Activated naive CD4-positive, alpha-beta T cell (primary cell): ENCODE data around the gene BSX.

ENCODE experiments used
- DNase-seq, 4 experiments: peaks; one replicate each; lab custom pipeline; 2025; lab: John Stamatoyannopoulos, UW

The BSX gene

GRCh38 chr11:122954455-122954854 is 27.2 kb downstream of the BSX start:
- no peak for DNase-seq

DNA sequence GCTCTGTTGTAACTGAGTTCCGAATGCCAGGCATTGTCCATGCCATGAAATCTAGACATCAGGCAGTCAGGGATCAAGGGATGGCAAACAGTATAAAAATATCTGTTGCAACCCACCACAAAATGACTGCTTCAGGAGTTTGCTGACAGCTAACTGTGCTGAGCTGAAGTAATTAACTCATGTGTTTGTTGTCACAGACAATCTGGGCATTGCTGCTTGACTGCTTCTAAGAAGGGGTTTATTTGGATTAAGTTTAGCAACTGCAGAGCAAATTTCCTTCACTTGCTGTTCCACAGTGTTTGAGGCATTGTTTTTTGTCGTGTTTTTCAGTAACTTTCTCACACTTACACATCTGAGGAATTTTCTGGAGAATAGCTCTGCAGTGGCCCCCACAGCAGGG is 30.4 kb downstream of the BSX start:
- no peak for DNase-seq

- no peak for DNase-seq
Measured at GRCh38 chr11:122938557-122938956, 43.1 kb downstream of the BSX start.

- DNase-seq = no peak
Measured at GRCh38 chr11:122937983-122938382, 43.7 kb downstream of the BSX start.

DNA sequence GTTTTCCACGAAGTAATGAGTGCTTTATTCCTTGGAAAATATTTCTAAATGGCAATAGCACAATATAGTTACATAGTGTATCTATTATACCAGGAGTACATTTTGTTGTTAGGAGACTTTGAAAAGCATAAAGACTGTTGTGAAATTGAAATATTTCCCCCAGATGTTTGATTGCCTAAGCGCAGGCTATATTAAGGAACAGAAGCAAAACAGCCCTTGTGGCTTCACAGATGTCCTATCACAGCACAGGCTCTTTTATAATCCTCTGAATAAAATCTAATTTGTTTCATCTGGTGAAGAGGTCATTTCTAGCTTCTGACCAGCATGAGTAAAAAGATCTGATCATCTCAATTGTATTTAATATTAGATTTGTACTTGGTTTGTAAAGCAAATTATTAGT is 48.2 kb downstream of the BSX start:
- no peak for DNase-seq

GRCh38 chr11:122931510-122931909 is 50.1 kb downstream of the BSX start:
- DNase-seq = no peak
